ENCODE data around the gene SNHG17. TPM values are rescaled to one million over a fixed set of nuclear protein-coding genes. Genes with fewer than 3 reads are reported as not detected.

SNHG17 gene
- total RNA-seq, 1 experiment from 2014 or later: 111 TPM

GRCh38 chr20:38373231-38373867 lies 61.8 kb downstream of the SNHG17 start:
- Mint-ChIP-seq H3K36me3 (ENCODE audit: insufficient read depth, unreplicated experiment) (no peaks in the 10 kb centered on the region), H3K9me3 (ENCODE audit: low read depth, unreplicated experiment) (no peaks in the 10 kb centered on the region), H3K27me3 (ENCODE audit: unreplicated experiment) (peaks cover 82% of the 10 kb centered on the region), H3K4me1 (ENCODE audit: low read depth, unreplicated experiment) (no peaks in the 10 kb centered on the region), H3K27ac (ENCODE audit: unreplicated experiment) (no peak overlapping the region), H3K4me3 (ENCODE audit: low read depth, unreplicated experiment) (no peak overlapping the region)
- CTCF ChIA-PET: no interaction called here
- BruUV-seq (replicated peaks): no TSS peak
- intact Hi-C loops (cut with micrococcal nuclease; ENCODE audit: unreplicated experiment): no loop called here
- no peak for DNase-seq
- no peak for TF ChIP-seq CTCF (IDR thresholded peaks at IDR 0.05; ENCODE audit: unreplicated experiment)

GRCh38 chr20:38372806-38373205 lies 62.3 kb downstream of the SNHG17 start:
- Mint-ChIP-seq H3K9me3 (ENCODE audit: low read depth, unreplicated experiment) (no peaks in the 10 kb centered on the region), H3K4me1 (ENCODE audit: low read depth, unreplicated experiment) (no peaks in the 10 kb centered on the region), H3K36me3 (ENCODE audit: insufficient read depth, unreplicated experiment) (no peaks in the 10 kb centered on the region), H3K4me3 (ENCODE audit: low read depth, unreplicated experiment) (no peak overlapping the region), H3K27ac (ENCODE audit: unreplicated experiment) (no peak overlapping the region), H3K27me3 (ENCODE audit: unreplicated experiment) (peaks cover 87% of the 10 kb centered on the region)
- CTCF ChIA-PET: no interaction called here
- intact Hi-C loops (cut with micrococcal nuclease; ENCODE audit: unreplicated experiment): no loop called here
- BruUV-seq (replicated peaks): no TSS peak
- TF ChIP-seq CTCF (IDR thresholded peaks at IDR 0.05; ENCODE audit: unreplicated experiment): no peak
- no peak for DNase-seq

Other genes with a start within 250 kb of the SNHG17 start
- gene KIAA1755, start 174.6 kb downstream of the SNHG17 start, total RNA-seq (2022): not detected in 2 replicates
- gene BPI, start 131.2 kb downstream of the SNHG17 start, total RNA-seq (2022): not detected in 2 replicates
- not detected in 2 replicates for gene LBP, start 88.8 kb downstream of the SNHG17 start, total RNA-seq (2022)
- gene RALGAPB, start 37.5 kb upstream of the SNHG17 start, total RNA-seq (2022): 59.8 and 62.5 TPM in 2 replicates
- not detected in 2 replicates for gene ADIG, start 145.9 kb upstream of the SNHG17 start, total RNA-seq (2022)
- gene ARHGAP40, start 166.5 kb upstream of the SNHG17 start, total RNA-seq (2022): 8.3 and 9.7 TPM in 2 replicates

Data from Calu3 (cell line).